MM.1S (cell line): ENCODE data around the gene BRIP1.

Source experiments
- CTCF ChIP-seq: fragments of 300-600 bp; sonication (generic); IDR thresholded peaks from 2 replicates; pipeline ENCODE4 v1.5.1; 2016; ENCODE audit warnings: antibody characterized with exemption, low read length, mixed read lengths
- EZH2phosphoT487 ChIP-seq: fragments of 300-600 bp; sonication (generic); IDR thresholded peaks from 2 replicates; pipeline ENCODE4 v1.6.1; 2018; ENCODE audit warnings: antibody characterized with exemption, low read length

- TF ChIP-seq CTCF, result no peak
- TF ChIP-seq EZH2phosphoT487, result no peak
Observed at GRCh38 chr17:61738249-61738648, 125.1 kb downstream of the BRIP1 start.
